HEK293T (cell line): ENCODE measurements around the gene BNIPL.

ENCODE experiments used
- ARNT ChIP-seq: fragments of 450-650 bp; IDR thresholded peaks from 2 replicates; pipeline ENCODE4 v1.6.1; 2017; ENCODE audit warnings: mild to moderate bottlenecking
- ELF4 ChIP-seq: fragments of 450-650 bp; IDR thresholded peaks from 2 replicates; pipeline ENCODE4 v1.6.1; 2017; ENCODE audit warnings: antibody characterized with exemption
- FOXA1 ChIP-seq: fragments of 450-650 bp; IDR thresholded peaks from 2 replicates; pipeline ENCODE4 v1.6.1; 2016; ENCODE audit warnings: mild to moderate bottlenecking
- FOXK2 ChIP-seq: fragments of 450-650 bp; IDR thresholded peaks from 2 replicates; pipeline ENCODE4 v1.6.1; 2016; ENCODE audit warnings: mild to moderate bottlenecking
- HDGF ChIP-seq: fragments of 450-650 bp; IDR thresholded peaks from 2 replicates; pipeline ENCODE4 v1.6.1; 2017; ENCODE audit warnings: antibody characterized with exemption, borderline replicate concordance
- L3MBTL2 ChIP-seq: fragments of 450-650 bp; conservative IDR thresholded peaks from 2 replicates; pipeline ENCODE4 v1.6.1; 2016; ENCODE audit warnings: mild to moderate bottlenecking
- LEF1 ChIP-seq: fragments of 450-650 bp; IDR thresholded peaks from 2 replicates; pipeline ENCODE4 v1.6.1; 2017; ENCODE audit warnings: mild to moderate bottlenecking, borderline replicate concordance
- NFRKB ChIP-seq: fragments of 450-650 bp; IDR thresholded peaks from 2 replicates; pipeline ENCODE4 v1.6.1; 2016; ENCODE audit warnings: mild to moderate bottlenecking, moderate library complexity
- SP1 ChIP-seq: fragments of 450-650 bp; IDR thresholded peaks from 2 replicates; pipeline ENCODE4 v1.6.1; 2017
- SUZ12 ChIP-seq: fragments of 450-650 bp; IDR thresholded peaks from 2 replicates; pipeline ENCODE4 v1.6.1; 2016; ENCODE audit warnings: mild to moderate bottlenecking
- ZNF384 ChIP-seq: fragments of 450-650 bp; IDR thresholded peaks from 2 replicates; pipeline ENCODE4 v1.6.1; 2016

- no peak for TF ChIP-seq ZNF384
- TF ChIP-seq ARNT: no peak
- no peak for TF ChIP-seq SP1
- TF ChIP-seq HDGF: no peak
- no peak for TF ChIP-seq LEF1
- TF ChIP-seq FOXK2: no peak
- no peak for TF ChIP-seq FOXA1
- no peak for TF ChIP-seq ELF4
- TF ChIP-seq NFRKB: no peak
- no peak for TF ChIP-seq L3MBTL2
- no peak for TF ChIP-seq SUZ12
These were observed 4.2 kb upstream of the BNIPL start for GRCh38 chr1:151032164-151032563.
